Activated CD4-positive, alpha-beta T cell treated with anti-CD3 and anti-CD28 coated beads, Interleukin-2, amount 10 ng/mL, durations not matched to agents 7 days and 5 days (primary cell): ENCODE measurements around the gene MYCN. TPM values are rescaled to one million over a fixed set of nuclear protein-coding genes. Genes with fewer than 3 reads are reported as not detected.

Experiments
- CTCF ChIA-PET: fragments of 350-600 bp; sonication (Branson Sonifier 250); formaldehyde crosslinking; loops from one replicate; lab custom pipeline; 2021; ENCODE audit warnings: antibody characterized with exemption; lab: Charles Lee
- POLR2A ChIA-PET: fragments of 350-600 bp; sonication (Branson Sonifier 250); formaldehyde crosslinking; loops from one replicate; lab custom pipeline; 2021; ENCODE audit warnings: antibody characterized with exemption; lab: Charles Lee
- DNase-seq: peaks from one replicate; pipeline ENCODE4 v3.0.0-alpha.2; 2020
- H3K27ac Mint-ChIP-seq: one replicate; pipeline ENCODE4 v1.8.0; 2021; ENCODE audit warnings: mild to moderate bottlenecking, moderate library complexity, mixed read lengths
- H3K27me3 Mint-ChIP-seq: one replicate; pipeline ENCODE4 v1.8.0; 2021; ENCODE audit warnings: mixed read lengths
- H3K36me3 Mint-ChIP-seq: one replicate; pipeline ENCODE4 v1.8.0; 2021; ENCODE audit warnings: low read depth, mixed read lengths
- H3K4me1 Mint-ChIP-seq: one replicate; pipeline ENCODE4 v1.8.0; 2021; ENCODE audit warnings: mixed read lengths
- H3K4me3 Mint-ChIP-seq: one replicate; pipeline ENCODE4 v1.8.0; 2021; ENCODE audit warnings: mild to moderate bottlenecking, moderate library complexity, mixed read lengths
- H3K9me3 Mint-ChIP-seq: one replicate; pipeline ENCODE4 v1.8.0; 2021; ENCODE audit warnings: mixed read lengths
- total RNA-seq, 2 experiments: library from RNA; stranded (reverse); gene quantifications; one replicate each; pipeline ENCODE4 v1.2.3, GENCODE V29; 2021

The MYCN gene
- total RNA-seq, result not detected

DNA sequence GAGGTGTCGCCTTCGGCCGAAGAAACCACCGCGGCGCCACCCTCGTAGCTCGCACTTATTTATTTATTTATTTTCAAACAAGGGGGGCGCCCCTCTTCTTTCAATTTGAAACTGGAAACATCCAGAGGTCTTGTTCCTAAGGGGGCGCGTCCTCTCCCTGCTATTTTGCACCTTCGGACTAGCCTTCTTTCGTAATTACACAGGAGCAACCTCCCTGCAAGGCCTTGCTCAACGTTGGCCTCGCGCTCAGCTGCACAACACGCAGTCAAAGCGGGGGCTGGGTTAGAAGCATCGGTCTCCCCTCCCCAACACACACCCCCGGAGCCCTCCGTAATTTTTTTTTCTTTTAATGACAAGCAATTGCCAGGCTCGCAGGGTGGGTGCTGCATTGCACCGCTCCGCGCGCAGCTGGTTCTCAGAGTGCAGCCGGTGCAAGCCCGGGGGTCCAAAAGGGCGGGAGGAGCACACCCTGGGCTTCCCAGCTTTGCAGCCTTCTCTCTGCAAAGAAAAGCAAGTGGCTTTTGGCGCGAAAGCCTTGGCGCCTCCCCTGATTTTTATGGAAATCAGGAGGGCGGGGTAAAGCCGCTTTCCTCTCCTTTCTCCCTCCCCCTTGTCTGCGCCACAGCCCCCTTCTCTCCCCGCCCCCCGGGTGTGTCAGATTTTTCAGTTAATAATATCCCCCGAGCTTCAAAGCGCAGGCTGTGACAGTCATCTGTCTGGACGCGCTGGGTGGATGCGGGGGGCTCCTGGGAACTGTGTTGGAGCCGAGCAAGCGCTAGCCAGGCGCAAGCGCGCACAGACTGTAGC, at the start of gene MYCN:
TSS of gene MYCN (plus strand) at position 697 of the 807 bp plus-strand sequence. CDS start 1,515 bp downstream, outside the sequence.
- H3K9me3 Mint-ChIP-seq, result no peaks in the 10 kb centered on the region
- H3K27ac Mint-ChIP-seq, result no peak within 1 kb of the TSS
- H3K27me3 Mint-ChIP-seq, result peaks cover 70% of the 10 kb centered on the region
- peaks cover 23% of the 10 kb centered on the region for H3K4me1 Mint-ChIP-seq
- peak within 1 kb of the TSS; percentile 40 for H3K4me3 Mint-ChIP-seq
- ChIA-PET CTCF (interaction anchor here (1.1 to 1.5 kb wide), 3 partner anchors 9 to 342 kb away, joined by 3 to 4 read pairs (median 3); no protein-coding TSS in a partner anchor), POLR2A (no interaction called here)
- DNase-seq, result peak; percentile 42
- no peaks in the 10 kb centered on the region for H3K36me3 Mint-ChIP-seq

DNA sequence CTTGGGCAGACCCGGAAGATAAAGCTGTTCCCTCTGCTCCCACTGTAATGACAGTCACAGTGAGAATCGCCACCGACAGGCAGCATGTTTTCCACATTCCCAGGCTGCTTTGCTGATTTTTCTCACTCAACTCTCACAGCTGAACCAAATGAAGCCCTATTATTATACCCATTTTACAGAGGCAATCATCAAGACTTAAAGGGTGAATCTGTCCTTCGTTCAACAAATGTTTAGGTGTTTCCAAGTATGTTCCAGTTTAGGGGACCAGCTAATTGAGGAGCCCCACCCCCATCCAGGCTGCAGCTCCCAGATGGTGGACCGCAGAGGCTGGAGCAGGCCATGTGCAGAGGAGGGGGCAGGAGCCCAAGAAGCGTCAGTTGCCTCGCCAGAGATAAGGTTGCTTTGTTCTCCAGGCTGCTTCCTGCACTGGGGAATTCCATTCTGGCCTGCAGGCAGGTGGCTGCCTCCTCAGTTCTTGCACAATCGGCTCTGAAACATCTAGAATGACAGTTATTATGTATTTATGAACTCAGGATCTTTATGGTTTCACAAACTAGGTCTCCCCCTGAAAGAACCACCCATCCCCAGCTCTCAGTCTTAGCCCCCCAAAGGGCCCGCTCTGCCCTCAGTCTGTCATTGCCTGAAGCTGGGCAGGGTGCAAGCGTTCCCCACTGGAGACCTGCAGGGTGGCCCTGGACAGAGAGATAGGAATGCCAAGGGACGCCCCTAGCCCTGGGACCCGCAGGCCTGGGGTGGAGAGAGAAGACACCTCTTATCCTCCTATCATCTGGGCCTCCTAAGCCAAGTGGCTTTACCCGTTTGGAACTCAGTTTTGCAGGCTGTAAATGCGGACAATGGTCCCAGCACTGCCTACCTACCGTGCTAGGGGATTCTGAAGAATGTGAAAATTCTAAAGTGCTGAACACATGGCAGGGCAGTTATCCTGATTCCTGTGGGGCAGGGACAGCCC, 49.1 kb upstream of the MYCN start:
- no peaks in the 10 kb centered on the region for H3K27me3 Mint-ChIP-seq
- H3K36me3 Mint-ChIP-seq, result no peaks in the 10 kb centered on the region
- CTCF ChIA-PET, result no interaction called here
- no peaks in the 10 kb centered on the region for H3K4me1 Mint-ChIP-seq
- no peak overlapping the region for H3K27ac Mint-ChIP-seq
- DNase-seq, result no peak
- no peaks in the 10 kb centered on the region for H3K9me3 Mint-ChIP-seq
- no peak overlapping the region for H3K4me3 Mint-ChIP-seq
- POLR2A ChIA-PET, result no interaction called here

DNA sequence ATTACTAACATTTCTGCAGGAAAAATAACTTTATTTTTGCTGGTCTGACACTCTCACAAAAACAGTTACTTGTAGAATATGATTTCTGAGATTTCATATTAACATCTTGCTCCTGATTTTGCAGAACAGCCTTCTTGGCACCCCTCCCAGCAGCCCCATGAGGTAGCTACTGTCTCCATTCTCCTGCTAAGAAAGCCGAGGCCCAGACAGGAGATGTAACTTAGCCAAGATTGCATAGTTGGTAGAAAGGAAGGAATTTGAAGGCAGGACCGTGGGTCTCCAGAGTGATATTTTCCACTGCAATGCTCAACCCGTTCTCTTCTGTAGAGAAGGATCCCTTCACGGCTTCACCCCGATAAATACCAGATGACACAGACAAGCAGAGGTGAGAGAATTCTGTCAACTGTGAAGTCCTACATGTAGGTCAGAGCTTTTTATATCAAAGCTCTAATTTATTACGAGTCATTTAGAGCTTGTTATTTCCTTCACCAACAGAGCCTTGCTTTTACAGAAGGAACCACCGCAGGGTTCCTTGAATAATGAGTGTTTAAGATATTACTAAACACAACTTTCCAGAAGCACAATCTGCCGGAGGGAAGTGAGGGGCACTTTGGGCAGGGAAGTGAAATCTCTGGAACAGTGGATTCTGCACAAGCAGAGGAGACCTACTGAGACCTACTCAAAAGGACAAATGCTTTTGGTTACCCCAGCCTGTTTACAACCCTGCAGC, 48.0 kb upstream of the MYCN start:
- H3K36me3 Mint-ChIP-seq, result no peaks in the 10 kb centered on the region
- ChIA-PET POLR2A (no interaction called here), CTCF (no interaction called here)
- DNase-seq, result no peak
- no peaks in the 10 kb centered on the region for H3K4me1 Mint-ChIP-seq
- no peak overlapping the region for H3K4me3 Mint-ChIP-seq
- H3K27ac Mint-ChIP-seq, result no peak overlapping the region
- H3K27me3 Mint-ChIP-seq, result no peaks in the 10 kb centered on the region
- H3K9me3 Mint-ChIP-seq, result no peaks in the 10 kb centered on the region

DNA sequence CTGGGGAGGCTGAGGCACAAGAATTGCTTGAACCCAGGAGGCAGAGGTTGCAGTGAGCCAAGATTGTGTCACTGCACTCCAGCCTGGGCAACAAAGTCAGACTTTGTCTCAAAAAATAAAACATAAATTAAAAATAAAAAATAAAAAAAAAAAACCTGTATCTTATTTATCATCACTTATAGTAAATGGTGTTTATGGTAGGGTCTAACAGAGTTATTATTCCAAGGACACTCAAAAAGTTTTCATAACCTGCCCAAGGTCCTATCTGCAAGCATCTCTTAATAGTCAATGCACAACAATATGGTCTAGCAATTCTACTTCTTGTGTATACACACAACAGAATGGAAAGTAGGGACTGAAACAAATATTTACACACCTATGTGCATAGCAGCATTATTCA, 47.3 kb upstream of the MYCN start:
- Mint-ChIP-seq H3K9me3 (peaks cover 3% of the 10 kb centered on the region), H3K27me3 (no peaks in the 10 kb centered on the region), H3K4me1 (no peaks in the 10 kb centered on the region), H3K4me3 (no peak overlapping the region), H3K27ac (no peak overlapping the region), H3K36me3 (no peaks in the 10 kb centered on the region)
- DNase-seq, result no peak
- ChIA-PET POLR2A (no interaction called here), CTCF (no interaction called here)

DNA sequence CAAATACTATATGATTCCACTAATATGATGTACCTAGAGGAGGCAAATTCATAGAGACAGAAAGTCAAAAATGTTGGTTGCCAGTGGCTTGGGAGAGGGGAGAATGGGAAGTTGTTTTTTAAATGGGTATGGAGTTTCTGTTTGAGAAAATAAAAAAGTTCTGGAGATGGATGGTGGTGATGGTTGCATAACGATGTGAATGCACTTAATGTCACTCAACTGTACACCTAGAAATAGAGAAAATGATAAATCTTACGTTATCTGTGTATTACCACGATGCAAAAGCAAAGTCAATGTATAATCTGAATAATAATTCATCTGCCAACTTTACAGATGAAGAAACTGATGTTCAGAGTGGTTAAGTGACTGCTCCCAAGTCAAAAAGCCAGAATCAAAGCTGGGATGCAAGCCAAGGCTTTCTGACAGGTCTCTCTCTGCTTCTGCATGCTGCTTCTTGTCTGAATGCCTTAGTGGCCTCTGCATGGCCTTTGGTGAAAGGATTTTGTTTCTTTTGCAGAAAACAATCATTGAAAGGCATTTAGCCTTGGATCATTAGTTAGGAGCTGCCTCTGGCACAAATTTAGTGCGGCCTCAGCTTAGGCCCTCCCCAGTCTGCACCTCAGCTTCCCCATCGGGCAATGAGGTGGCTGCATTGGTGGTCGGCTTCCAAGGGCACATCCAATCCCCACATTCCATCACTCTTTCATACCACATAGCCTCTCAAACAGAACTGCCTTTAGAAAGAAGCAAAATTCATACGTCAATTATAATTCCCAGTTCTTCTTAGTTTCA, 46.5 kb upstream of the MYCN start:
- peaks cover 3% of the 10 kb centered on the region for H3K9me3 Mint-ChIP-seq
- no peak overlapping the region for H3K27ac Mint-ChIP-seq
- ChIA-PET POLR2A (no interaction called here), CTCF (no interaction called here)
- H3K4me1 Mint-ChIP-seq, result no peaks in the 10 kb centered on the region
- H3K36me3 Mint-ChIP-seq, result no peaks in the 10 kb centered on the region
- H3K27me3 Mint-ChIP-seq, result no peaks in the 10 kb centered on the region
- no peak for DNase-seq
- H3K4me3 Mint-ChIP-seq, result no peak overlapping the region

DNA sequence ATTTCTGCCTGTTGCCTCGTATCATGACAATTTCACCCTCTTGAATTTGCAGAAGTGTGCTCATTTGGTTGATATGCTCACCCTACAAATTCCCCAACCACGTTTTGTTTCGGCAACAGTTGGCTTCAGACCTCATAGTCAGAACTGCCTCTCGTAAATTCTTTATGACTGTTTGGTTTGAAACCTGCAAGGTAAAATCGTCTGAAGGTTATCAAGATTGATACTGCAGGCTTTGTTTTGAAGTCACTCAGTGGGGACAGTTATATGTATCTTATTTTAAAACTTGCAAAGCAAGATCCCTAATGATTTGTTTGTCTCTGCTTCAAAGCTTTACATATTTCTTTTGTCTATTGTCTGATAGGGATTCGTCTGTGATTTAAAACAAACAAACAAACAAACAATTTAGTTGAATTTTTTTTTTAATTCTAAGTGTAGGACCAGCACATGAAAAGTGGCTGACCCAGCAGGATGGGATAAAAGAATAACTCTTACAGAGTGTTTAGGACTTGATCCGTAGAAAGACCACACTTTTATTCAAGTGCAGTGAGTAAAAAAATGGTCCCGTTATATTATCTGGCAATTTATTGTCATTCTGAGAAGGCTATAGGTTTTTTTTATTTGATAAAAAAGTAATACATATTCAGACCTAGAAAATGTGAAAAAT, 45.7 kb upstream of the MYCN start:
- POLR2A ChIA-PET, result interaction anchor here (0.6 kb wide), 1 partner anchor 711 kb away, joined by 3 read pairs; no protein-coding TSS in a partner anchor
- H3K27me3 Mint-ChIP-seq, result no peaks in the 10 kb centered on the region

DNA sequence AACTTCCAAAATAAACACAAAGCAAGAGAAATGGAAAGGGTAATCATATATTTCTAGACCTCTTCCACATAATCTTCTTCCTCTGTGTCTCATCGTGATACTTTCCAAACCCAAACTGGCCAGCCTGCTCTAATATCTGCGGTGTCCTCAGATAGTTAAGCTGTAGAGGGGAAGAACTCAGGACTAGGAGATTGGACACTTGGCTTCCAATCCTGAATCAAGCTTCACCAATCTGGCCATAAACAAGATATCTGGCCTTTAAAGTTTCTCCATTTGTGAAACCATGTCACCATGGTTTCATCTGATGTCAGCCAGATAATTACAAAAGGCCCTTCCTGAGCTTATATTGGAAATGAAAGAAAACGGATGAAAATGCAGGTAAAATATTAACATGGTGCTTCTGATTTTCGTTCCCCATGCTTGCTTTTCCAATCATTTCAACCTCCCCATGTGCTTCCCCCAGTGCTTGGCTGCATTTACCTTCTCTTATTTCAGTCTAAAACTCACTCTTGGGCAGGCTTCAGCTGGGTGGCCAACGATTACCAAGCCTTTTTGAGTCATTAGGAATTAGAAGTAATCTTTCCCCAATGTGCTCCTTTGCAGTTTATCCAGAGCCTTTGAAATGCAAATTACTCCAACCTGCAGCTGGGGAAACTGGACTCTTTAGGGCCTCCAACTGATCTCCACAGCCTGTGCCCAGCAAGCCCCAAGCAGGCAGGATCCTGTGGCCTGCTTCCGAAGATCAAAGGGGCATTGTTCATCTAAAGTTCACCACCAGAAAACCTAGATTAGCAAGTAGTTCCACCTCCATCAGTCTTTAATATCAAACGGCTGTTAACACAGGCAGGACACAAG, 44.5 kb upstream of the MYCN start:
- H3K4me3 Mint-ChIP-seq, result no peak overlapping the region
- no peaks in the 10 kb centered on the region for H3K27me3 Mint-ChIP-seq
- no peaks in the 10 kb centered on the region for H3K36me3 Mint-ChIP-seq
- no peak overlapping the region for H3K27ac Mint-ChIP-seq
- ChIA-PET POLR2A (no interaction called here), CTCF (no interaction called here)
- DNase-seq, result no peak
- peaks cover 3% of the 10 kb centered on the region for H3K9me3 Mint-ChIP-seq
- H3K4me1 Mint-ChIP-seq, result no peaks in the 10 kb centered on the region

More for the DNA sequence above, 45.7 kb upstream of the MYCN start:
- DNase-seq, result no peak
- Mint-ChIP-seq H3K36me3 (no peaks in the 10 kb centered on the region), H3K4me1 (no peaks in the 10 kb centered on the region), H3K9me3 (peaks cover 3% of the 10 kb centered on the region), H3K27ac (no peak overlapping the region), H3K4me3 (no peak overlapping the region)
- CTCF ChIA-PET, result no interaction called here

DNA sequence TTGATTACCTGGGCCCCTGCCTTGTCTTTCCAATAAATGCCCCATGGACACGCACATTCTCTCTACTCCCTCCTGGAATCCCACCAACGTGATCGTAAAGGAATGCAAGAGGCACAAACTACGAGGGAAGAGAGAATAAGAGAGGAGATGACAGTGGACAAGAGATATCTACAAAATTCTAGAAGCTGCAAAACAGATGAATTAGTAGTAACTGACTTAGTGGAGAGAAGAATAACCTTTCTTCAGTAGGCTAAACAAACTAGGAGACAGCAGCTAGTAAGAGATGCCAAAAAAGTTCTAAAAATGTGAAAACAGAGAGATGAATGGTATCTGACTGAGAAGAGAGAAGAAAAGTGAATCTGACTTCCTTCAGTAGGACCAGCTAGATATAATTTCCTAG, 43.5 kb upstream of the MYCN start:
- Mint-ChIP-seq H3K4me1 (no peaks in the 10 kb centered on the region), H3K27ac (no peak overlapping the region), H3K27me3 (no peaks in the 10 kb centered on the region), H3K36me3 (no peaks in the 10 kb centered on the region), H3K4me3 (no peak overlapping the region), H3K9me3 (peaks cover 3% of the 10 kb centered on the region)
- ChIA-PET POLR2A (no interaction called here), CTCF (no interaction called here)
- no peak for DNase-seq

DNA sequence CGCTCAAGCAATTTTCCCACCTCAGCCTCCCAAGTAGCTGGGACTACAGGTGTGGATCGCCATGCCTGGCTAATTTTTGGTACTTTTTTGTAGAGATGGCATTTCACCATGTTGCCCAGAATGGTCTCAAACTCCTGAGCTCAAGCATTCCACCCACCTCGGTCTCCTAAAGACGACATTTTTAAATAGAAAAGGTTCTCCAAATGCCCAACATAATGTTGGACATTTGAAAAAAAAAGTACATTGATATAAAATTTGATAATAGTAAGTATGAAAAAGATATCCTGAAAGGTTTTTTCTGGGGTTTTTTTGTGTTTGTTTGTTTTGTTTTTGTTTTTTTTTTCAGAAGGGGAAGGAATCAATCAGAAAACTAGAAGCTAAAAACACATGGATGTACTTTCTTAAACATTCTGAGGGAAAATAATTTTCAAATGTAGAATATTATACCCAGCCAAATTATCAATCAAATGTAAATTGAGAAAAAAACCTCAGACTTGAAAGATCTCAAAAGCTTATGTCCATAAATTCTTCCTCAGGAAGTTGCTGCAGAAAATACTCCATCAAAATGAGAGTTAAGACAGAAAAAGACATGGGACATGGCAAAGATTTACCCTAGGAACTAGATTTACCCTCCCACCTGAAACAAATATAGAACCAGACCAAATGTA, 42.8 kb upstream of the MYCN start:
- Mint-ChIP-seq H3K4me1 (no peaks in the 10 kb centered on the region), H3K9me3 (peaks cover 3% of the 10 kb centered on the region), H3K4me3 (no peak overlapping the region), H3K27ac (no peak overlapping the region), H3K27me3 (no peaks in the 10 kb centered on the region), H3K36me3 (no peaks in the 10 kb centered on the region)
- POLR2A ChIA-PET, result no interaction called here
- DNase-seq, result no peak
- CTCF ChIA-PET, result interaction anchor here (0.7 kb wide), 1 partner anchor 140 kb away, joined by 3 read pairs; no protein-coding TSS in a partner anchor

DNA sequence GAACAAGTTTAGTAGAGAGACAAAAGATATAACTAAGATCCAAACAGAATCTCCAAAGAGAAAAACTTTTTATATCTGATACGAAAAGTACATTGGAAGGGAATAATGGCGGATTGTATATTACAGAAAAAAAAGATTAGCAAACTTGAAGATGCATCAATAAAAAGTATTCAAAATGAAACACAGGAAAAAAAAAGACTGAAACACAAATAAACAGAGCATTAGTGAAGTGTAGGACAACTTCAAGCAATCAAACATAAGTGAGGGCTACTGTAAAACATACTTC, 41.1 kb upstream of the MYCN start:
- no peak overlapping the region for H3K4me3 Mint-ChIP-seq
- no peaks in the 10 kb centered on the region for H3K27me3 Mint-ChIP-seq
- DNase-seq, result no peak
- ChIA-PET CTCF (no interaction called here), POLR2A (no interaction called here)
- H3K36me3 Mint-ChIP-seq, result no peaks in the 10 kb centered on the region
- peaks cover 3% of the 10 kb centered on the region for H3K9me3 Mint-ChIP-seq
- no peaks in the 10 kb centered on the region for H3K4me1 Mint-ChIP-seq
- H3K27ac Mint-ChIP-seq, result no peak overlapping the region
